Ishikawa (cell line): ENCODE data around the gene BEX3.
A peak's percentile ranks its signal among the peaks of the same experiment; 100 is the strongest.

Experiments used
- CEBPB ChIP-seq: IDR thresholded peaks from 2 replicates; pipeline ENCODE4 v1.6.1; 2012
- CREB1 ChIP-seq: IDR thresholded peaks from 2 replicates; pipeline ENCODE4 v1.6.1; 2012; ENCODE audit warnings: low read depth
- EGR1 ChIP-seq: IDR thresholded peaks from 2 replicates; pipeline ENCODE4 v1.6.1; 2012
- EP300 ChIP-seq: IDR thresholded peaks from 2 replicates; pipeline ENCODE4 v1.6.1; 2012; ENCODE audit warnings: borderline replicate concordance
- FOXM1 ChIP-seq: IDR thresholded peaks from 2 replicates; pipeline ENCODE4 v1.6.1; 2012; ENCODE audit warnings: low read depth, borderline replicate concordance
- NFIC ChIP-seq: IDR thresholded peaks from 2 replicates; pipeline ENCODE4 v1.6.1; 2012
- RAD21 ChIP-seq: IDR thresholded peaks from 2 replicates; pipeline ENCODE4 v1.6.1; 2012; ENCODE audit warnings: low read depth
- TAF1 ChIP-seq: IDR thresholded peaks from 2 replicates; pipeline ENCODE4 v1.6.1; 2012; ENCODE audit warnings: low read depth, mild to moderate bottlenecking
- TCF12 ChIP-seq: IDR thresholded peaks from 2 replicates; pipeline ENCODE4 v1.6.1; 2012; ENCODE audit warnings: low read depth
- TEAD4 ChIP-seq: IDR thresholded peaks from 2 replicates; pipeline ENCODE4 v1.6.1; 2012
- YY1 ChIP-seq: IDR thresholded peaks from 2 replicates; pipeline ENCODE4 v1.6.1; 2012; ENCODE audit warnings: low read depth
- ZBTB7A ChIP-seq: IDR thresholded peaks from 2 replicates; pipeline ENCODE4 v1.6.1; 2012; ENCODE audit warnings: low read depth
- TF ChIP-seq, protein P1 (sequence below): IDR thresholded peaks from 2 replicates; pipeline ENCODE4 v1.6.1; 2012; ENCODE audit warnings: low read depth, mild to moderate bottlenecking
- TF ChIP-seq, protein P2 (sequence below): IDR thresholded peaks from 2 replicates; pipeline ENCODE4 v1.6.1; 2012
- TF ChIP-seq, protein P3 (sequence below): IDR thresholded peaks from 2 replicates; pipeline ENCODE4 v1.6.1; 2012

The BEX3 gene

DNA sequence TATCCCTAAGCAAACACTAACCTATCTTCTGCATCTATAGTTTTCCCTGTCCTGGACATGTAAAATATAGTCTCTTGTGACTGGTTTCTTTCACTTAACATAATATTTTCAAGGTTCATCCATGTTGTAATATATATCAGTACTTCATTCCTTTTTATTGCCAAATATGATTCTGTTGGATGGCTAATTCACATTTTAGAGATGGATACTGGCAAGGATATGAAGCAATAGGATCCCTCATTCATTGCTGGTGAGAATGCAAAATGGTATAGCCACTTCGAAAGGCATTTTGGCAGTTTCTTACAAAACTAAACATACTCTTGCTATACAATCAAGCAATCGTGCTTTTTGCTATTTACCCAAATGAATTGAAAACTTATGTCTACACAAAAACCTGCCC is 13.3 kb upstream of the BEX3 start:
- TF ChIP-seq EGR1 (no peak), FOXM1 (no peak), EP300 (no peak), YY1 (no peak), TCF12 (no peak)
- TF ChIP-seq, protein P1, sequence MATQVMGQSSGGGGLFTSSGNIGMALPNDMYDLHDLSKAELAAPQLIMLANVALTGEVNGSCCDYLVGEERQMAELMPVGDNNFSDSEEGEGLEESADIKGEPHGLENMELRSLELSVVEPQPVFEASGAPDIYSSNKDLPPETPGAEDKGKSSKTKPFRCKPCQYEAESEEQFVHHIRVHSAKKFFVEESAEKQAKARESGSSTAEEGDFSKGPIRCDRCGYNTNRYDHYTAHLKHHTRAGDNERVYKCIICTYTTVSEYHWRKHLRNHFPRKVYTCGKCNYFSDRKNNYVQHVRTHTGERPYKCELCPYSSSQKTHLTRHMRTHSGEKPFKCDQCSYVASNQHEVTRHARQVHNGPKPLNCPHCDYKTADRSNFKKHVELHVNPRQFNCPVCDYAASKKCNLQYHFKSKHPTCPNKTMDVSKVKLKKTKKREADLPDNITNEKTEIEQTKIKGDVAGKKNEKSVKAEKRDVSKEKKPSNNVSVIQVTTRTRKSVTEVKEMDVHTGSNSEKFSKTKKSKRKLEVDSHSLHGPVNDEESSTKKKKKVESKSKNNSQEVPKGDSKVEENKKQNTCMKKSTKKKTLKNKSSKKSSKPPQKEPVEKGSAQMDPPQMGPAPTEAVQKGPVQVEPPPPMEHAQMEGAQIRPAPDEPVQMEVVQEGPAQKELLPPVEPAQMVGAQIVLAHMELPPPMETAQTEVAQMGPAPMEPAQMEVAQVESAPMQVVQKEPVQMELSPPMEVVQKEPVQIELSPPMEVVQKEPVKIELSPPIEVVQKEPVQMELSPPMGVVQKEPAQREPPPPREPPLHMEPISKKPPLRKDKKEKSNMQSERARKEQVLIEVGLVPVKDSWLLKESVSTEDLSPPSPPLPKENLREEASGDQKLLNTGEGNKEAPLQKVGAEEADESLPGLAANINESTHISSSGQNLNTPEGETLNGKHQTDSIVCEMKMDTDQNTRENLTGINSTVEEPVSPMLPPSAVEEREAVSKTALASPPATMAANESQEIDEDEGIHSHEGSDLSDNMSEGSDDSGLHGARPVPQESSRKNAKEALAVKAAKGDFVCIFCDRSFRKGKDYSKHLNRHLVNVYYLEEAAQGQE: no peak

DNA sequence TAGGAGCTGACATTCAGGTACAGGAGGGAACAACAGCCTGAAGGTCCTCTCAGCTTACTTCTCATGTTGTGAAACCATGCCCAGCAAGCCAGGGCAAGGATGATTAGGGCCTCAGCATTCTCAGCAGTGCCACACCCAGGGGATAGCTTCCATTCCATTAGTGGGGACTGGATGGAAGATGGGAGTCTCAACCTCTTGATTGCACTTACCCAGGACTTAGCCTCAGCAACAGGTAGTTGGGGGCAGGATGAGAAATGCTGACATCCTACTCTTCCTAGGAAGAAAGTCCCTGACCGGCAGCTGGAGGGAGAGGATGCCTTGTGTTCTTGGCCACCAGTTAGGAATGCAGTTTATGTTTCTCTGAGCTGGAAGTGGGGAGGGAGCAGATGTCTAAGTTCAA is 8.8 kb upstream of the BEX3 start:
- TF ChIP-seq, protein P2, sequence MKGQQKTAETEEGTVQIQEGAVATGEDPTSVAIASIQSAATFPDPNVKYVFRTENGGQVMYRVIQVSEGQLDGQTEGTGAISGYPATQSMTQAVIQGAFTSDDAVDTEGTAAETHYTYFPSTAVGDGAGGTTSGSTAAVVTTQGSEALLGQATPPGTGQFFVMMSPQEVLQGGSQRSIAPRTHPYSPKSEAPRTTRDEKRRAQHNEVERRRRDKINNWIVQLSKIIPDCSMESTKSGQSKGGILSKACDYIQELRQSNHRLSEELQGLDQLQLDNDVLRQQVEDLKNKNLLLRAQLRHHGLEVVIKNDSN: no peak
- TF ChIP-seq NFIC (no peak), ZBTB7A (no peak), TAF1 (no peak), RAD21 (no peak), CEBPB (no peak), EP300 (no peak), TEAD4 (no peak)

DNA sequence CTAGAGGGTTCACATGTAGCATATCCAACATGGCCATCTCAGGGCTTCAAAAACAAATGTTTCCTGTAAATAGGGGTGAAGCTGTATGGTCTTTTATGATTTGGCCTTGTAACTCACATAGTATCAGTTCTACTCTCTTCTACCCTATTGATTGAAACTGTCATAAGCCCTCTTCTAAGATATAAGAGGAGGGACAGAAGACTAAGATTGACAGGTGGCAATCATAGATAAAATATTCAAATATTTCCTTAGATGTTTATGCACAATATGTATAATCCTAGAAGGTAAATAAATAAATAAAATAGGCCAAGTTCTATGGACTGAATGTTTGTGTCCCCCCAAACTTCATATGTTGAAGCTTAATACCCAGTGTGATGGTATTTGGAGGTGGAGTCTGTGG is 6.9 kb upstream of the BEX3 start:
- TF ChIP-seq, protein P3, sequence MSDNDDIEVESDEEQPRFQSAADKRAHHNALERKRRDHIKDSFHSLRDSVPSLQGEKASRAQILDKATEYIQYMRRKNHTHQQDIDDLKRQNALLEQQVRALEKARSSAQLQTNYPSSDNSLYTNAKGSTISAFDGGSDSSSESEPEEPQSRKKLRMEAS: no peak
- TF ChIP-seq ZBTB7A (no peak), CREB1 (no peak)

DNA sequence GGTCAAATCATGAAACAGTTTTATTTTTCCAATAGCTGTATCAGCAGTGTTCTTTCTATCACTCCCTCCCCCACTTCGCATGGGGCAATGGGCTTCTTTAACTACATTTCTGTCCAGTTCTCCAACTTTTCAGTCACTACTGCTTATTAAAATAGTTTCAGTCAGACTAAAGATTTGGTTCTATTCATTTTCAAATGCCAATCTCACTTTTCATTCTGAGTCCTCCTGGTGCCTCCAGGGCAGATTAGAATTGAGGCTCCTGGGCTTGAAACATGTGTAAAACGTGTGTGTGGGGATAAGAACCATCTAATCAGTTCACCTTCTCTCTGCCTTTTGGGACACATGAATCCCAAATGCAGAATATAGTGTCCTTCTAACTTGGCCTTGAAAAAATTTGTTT is 3.5 kb upstream of the BEX3 start:
- no peak for TF ChIP-seq CREB1
- TF ChIP-seq, protein P3: no peak
- TF ChIP-seq ZBTB7A: no peak
- no peak for TF ChIP-seq FOXM1
- no peak for TF ChIP-seq TAF1
- TF ChIP-seq EGR1: no peak
- TF ChIP-seq TCF12: no peak
- no peak for TF ChIP-seq YY1
- no peak for TF ChIP-seq NFIC
- no peak for TF ChIP-seq CEBPB
- TF ChIP-seq, protein P1: no peak
- TF ChIP-seq, protein P2: no peak
- TF ChIP-seq EP300: no peak
- TF ChIP-seq RAD21: no peak
- no peak for TF ChIP-seq TEAD4

DNA sequence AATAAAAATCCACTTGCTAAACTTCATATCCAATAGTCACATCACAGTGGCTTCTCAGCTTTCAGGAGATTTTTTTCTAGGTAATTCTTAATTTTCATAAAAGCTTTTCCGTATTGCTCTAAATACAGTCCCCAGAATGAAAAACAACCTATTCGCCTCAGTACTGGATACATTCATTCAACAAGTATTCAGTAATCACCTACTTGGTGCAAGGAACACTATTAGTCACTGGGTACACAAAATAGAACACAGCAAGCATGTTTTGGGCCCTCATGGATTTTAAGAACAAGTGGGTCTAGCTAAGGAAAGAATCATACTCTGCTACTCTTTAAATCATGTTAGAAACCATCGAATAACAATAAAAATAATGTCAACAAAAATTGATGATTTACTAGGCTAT is 2.8 kb upstream of the BEX3 start:
- TF ChIP-seq FOXM1 (no peak), TAF1 (no peak)

DNA sequence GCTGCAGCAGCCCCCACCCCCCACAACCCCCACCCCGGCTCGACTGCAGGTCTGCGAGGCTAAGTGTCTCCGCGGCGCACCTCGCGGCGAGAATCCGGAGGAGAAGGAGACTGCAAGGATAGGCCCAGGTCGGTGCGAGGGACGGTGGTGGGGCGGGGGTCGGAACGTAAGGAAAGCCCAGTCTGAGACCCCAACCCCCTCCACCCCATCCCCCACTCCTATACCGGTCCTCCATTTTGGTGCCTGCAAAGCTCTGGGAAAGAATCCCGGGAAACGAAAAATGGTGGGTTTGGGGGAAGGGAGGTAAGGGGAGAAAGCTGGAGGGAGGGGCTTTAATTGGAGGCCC is 614 bp downstream of the BEX3 start:
- TF ChIP-seq, protein P1: no peak
- peak; percentile 73 for TF ChIP-seq YY1
